Renal cortex interstitium (tissue), 11 donors: ENCODE results near the gene KRT4. TPM values are rescaled to one million over a fixed set of nuclear protein-coding genes. Genes with fewer than 3 reads are reported as not detected.

Experiments
- DNase-seq, 11 donors: peaks; one replicate each; pipeline ENCODE4 v3.0.0-alpha.2; 2013; ENCODE audit warnings: low read depth in 9 of 11, low spot score in 4 of 11; ENCODE audit errors: extremely low read depth in 1 of 11
- polyA plus RNA-seq, 3 donors: library from polyadenylated mRNA; unstranded; fragments of 120-200 nt; gene quantifications; one replicate each; pipeline ENCODE4 v1.2.1, GENCODE V29; 2013; ENCODE audit not compliant: insufficient read length in 3 of 3

The KRT4 gene
- polyA plus RNA-seq, 3 donors = 0.20 to 0.81 (median 0.65) TPM

DNA sequence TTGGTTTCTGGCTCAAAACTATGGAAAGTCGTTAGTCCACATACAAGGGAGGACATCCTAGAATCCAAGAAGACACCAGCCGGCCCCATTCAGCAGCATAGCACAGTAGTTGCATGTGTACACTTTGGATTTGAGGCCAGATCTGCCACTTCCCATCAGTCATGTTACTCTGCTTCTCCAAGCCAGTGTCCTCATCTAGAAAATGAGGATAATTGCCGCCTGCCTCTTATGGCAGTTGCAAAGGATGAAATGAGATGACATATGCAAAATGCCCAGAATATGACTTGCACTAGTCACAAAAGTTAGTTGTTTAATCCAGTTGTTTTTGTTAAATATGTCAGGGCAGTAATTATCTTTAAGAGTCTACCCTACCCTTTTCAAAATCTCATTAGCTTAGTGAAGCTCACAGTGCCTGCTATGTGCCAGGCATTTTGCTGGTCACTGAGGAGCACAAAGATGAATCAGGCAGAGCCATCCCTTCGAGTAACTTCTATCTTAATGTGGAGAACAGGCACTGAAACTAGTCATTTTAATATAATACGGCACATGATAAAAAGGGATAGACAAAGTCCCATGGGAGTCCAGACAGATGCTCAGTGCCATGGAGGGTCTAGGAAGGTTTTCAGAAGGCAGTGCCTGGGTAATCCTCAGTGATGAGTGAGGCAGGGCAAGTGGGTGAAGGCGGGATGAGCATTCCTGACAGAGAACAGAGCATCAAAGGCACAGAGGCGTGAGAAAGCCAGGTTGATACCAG is 30.2 kb downstream of the KRT4 start:
- DNase-seq = no peak

DNA sequence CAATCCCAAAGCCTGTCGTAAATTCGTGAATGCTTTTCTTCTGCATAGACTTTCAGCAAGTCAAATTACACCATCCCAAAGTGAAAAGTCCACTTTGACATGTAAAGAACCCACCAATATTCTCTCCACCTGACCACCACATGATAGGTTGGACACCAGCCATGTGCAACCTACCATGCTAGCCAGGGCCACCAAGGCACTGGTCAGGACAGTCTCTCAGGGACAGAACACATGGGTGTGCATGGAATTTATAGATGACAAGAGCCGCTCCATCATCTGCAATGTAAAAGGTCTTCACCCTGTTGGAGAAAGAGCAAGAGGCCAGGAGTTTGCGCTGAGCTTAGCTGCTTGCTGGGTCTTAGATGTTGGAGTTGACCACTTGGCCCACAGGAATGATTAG is 31.4 kb downstream of the KRT4 start:
- no peak for DNase-seq

GRCh38 chr12:52781399-52782082 is 32.4 kb downstream of the KRT4 start:
- DNase-seq = no peak

DNA sequence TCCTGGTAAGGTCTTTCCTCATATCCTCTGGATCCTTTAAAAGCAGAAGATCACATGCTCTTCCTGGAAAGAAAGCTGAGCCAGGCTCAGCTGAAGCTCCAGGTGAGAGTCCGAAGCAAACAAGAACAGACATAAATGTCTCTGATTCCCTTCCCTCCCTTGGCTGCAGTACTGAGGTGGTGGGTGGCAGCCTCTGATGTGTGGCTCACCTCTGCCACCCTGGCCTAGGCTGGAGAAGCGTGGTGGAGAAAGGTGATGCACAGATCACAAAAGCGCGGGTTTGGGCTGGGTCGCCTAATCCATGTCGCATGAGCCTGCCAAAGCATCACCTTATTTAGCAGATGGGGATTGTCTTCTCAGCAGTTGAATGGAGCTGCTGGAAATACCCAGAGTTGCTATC is 34.0 kb downstream of the KRT4 start:
- no peak for DNase-seq

GRCh38 chr12:52778833-52779232 is 35.1 kb downstream of the KRT4 start:
- DNase-seq = no peak

- DNase-seq = no peak
These were observed 36.4 kb downstream of the KRT4 start for GRCh38 chr12:52777566-52777965.

GRCh38 chr12:52776913-52777395 is 37.0 kb downstream of the KRT4 start, which contains the start of gene KRT76:
Gene KRT76 (minus strand): TSS chr12:52777345. CDS start chr12:52777291, 54 bp downstream.
- no peak for DNase-seq

DNA sequence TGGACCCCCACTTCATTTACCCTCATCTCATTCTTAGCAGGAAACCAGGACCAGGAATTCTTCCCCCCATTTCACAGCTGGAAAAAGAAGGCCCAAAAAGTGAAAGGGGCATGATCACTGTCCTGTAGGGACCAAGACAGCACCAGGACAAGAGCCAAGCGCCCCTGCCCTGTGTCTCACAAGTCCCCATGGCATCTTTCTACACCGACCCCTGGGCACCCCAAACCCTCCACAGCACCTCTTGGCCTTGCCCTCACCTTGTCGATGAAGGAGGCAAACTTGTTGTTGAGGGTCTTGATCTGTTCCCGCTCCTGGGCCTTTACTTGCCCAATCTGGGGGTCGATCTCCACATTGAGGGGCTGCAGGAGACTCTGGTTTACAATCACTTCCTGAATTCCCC is 37.5 kb downstream of the KRT4 start:
- DNase-seq = no peak

- no peak for DNase-seq
These were observed 39.2 kb downstream of the KRT4 start for GRCh38 chr12:52774629-52775250.

GRCh38 chr12:52772772-52773171 is 41.1 kb downstream of the KRT4 start:
- no peak for DNase-seq

- DNase-seq = no peak
These were observed 41.7 kb downstream of the KRT4 start for GRCh38 chr12:52772188-52772587.

- DNase-seq = no peak
These were observed 42.4 kb downstream of the KRT4 start for GRCh38 chr12:52771505-52771904.

DNA sequence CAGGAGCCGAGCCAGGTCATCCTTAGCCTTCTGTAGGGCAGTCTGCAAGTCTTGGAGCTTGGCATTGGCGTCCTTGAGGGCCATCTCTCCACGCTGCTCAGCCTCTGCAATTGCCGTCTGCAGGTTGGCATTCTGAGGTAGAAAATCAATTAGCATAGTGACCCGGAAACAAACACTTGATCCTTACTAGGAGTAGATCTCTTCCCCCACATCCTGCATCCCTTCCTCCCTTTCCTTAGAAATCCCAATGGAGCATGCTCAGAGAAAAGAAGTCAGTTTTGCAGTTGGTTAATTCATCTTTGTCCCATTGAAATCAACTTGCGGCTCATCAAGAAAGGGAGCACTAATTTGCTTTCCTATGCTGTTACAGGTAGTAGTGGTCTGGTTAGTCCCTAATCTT is 42.8 kb downstream of the KRT4 start:
- no peak for DNase-seq

GRCh38 chr12:52769946-52770345 is 44.0 kb downstream of the KRT4 start:
- no peak for DNase-seq

- no peak for DNase-seq
These were observed 44.6 kb downstream of the KRT4 start for GRCh38 chr12:52769354-52769753.

DNA sequence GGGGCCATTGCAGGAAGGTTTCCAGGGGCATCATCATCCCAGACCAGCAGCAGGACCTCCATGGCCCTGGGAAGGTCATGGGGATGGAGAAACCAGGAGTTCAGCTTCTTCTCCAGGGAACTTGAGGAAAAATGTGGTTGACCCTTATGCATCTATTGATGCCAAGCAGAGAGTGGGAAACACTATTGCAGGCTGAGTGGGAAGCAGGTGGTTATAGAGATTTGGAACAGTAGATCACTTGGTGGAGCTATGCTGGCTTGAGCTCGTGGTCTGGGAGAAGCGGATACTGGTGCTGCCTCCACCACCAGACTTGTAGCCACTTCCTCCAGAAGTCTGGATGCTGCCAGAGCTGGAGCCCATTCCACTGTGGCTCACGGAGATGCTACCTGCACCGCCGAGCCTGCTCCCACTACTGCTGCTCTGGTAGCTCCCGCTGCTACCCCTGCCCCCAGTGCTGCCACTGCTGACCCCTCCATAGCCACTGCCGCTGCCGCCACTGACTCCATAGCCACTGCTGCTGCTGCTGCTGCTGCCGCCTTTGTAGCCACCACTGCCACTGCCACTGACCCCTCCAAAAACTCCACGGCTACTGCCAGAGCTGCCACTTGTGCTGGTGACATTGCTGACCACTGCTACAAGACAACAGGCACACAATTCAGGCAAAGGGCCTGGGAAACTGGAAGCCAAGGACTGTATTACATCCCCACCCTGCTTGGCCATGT is 45.3 kb downstream of the KRT4 start:
- no peak for DNase-seq

- no peak for DNase-seq
These were observed 46.5 kb downstream of the KRT4 start for GRCh38 chr12:52767427-52767826.

DNA sequence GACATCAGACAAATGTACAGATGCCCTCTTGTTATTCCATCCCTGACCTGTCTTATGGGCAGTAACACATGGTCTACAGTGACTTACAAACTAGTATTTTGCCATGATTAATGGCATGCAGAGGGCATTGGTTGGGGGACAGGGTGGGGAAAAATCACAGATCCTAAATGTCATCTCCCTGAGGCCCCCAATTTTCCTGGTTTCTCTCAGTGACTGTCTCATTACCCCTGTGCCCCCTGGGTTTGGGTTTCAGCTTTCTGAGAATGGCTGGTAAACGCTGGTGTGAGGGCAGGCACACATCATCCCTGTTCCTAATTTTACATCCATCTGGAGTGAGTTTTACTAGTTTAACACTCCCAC is 46.9 kb downstream of the KRT4 start:
- no peak for DNase-seq

DNA sequence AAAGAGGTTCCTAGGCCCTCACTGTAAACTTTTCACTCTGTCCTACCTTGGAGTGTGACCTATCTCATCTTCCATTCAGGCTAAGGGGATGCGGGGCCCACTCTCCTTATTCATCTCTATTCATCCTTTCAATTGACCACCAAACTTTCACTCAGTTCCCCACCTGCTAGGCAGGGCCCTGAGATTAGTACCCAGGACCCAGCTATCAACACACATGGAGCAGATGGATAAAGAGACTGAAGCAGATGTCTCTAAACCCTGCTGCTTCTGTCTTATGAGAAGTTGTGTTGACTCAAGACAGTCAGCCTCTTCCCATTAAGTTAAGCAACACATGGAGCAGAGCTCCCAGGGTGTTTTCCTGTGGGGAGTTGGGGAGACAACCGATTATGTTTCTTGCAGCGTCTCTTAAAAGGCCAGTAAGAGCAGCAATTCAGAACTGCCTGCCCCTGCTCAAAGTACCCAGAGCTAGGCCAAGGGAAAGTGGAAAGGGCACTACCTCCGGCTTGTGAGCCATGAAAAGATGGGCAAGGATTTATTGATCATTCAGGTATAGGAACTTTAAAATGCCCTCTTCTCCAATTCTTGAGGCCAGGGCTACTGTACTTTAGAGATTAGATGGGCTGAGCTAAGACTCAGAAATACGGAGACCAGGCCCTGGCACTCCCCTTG is 47.4 kb downstream of the KRT4 start:
- no peak for DNase-seq
